GM23338 (cell line): ENCODE measurements around the gene TCF3. TPM values are rescaled to one million over a fixed set of nuclear protein-coding genes. Genes with fewer than 3 reads are reported as not detected.

Source experiments
- ATAC-seq: fragments of 200-7000 bp; cut with Tn5 transposase; 3 replicates; pipeline ENCODE4 v1.9.1; 2020
- DNase-seq: peaks from one replicate; pipeline ENCODE4 v3.0.0-alpha.2; 2015; ENCODE audit warnings: low spot score
- H2AFZ ChIP-seq: fragments of 200-600 bp; sonication (generic); 2 replicates; pipeline ENCODE4 v1.8.0; 2016; ENCODE audit warnings: antibody characterized with exemption, mild to moderate bottlenecking, moderate library complexity
- H3F3A ChIP-seq: fragments of 200-600 bp; sonication (generic); replicated peaks from 2 replicates; pipeline ENCODE4 v1.8.0; 2017; ENCODE audit warnings: antibody characterized with exemption, mixed run types, low read depth
- H3K27ac ChIP-seq: fragments of 200-600 bp; sonication (generic); 2 replicates; pipeline ENCODE4 v1.6.1; 2016; ENCODE audit warnings: low read depth
- H3K27me3 ChIP-seq: fragments of 200-600 bp; sonication (generic); 2 replicates; pipeline ENCODE4 v1.8.0; 2016; ENCODE audit warnings: mild to moderate bottlenecking, mixed run types, moderate library complexity; ENCODE audit not compliant: insufficient read depth
- H3K36me3 ChIP-seq: fragments of 200-600 bp; sonication (generic); 2 replicates; pipeline ENCODE4 v1.8.0; 2016; ENCODE audit warnings: mild to moderate bottlenecking; ENCODE audit not compliant: insufficient read depth
- H3K4me1 ChIP-seq: fragments of 200-600 bp; sonication (generic); 2 replicates; pipeline ENCODE4 v1.8.0; 2016; ENCODE audit warnings: mild to moderate bottlenecking, moderate library complexity; ENCODE audit not compliant: insufficient read depth
- H3K4me2 ChIP-seq: fragments of 200-600 bp; sonication (generic); 2 replicates; pipeline ENCODE4 v1.7.1; 2017; ENCODE audit warnings: mixed run types
- H3K4me3 ChIP-seq: fragments of 200-600 bp; sonication (generic); 2 replicates; pipeline ENCODE4 v1.6.1; 2016; ENCODE audit warnings: mixed run types
- H3K79me2 ChIP-seq: fragments of 200-600 bp; sonication (generic); replicated peaks from 2 replicates; pipeline ENCODE4 v1.8.0; 2017; ENCODE audit warnings: mild to moderate bottlenecking; ENCODE audit not compliant: insufficient read depth
- H3K9me2 ChIP-seq: fragments of 200-600 bp; sonication (generic); 2 replicates; pipeline ENCODE4 v1.8.0; 2017; ENCODE audit not compliant: insufficient read depth
- H4K20me1 ChIP-seq: fragments of 200-600 bp; sonication (generic); replicated peaks from 2 replicates; pipeline ENCODE4 v1.8.0; 2017; ENCODE audit warnings: mild to moderate bottlenecking; ENCODE audit not compliant: insufficient read depth
- H3K27ac Mint-ChIP-seq: 2 replicates; pipeline ENCODE4 v1.8.0; 2020; ENCODE audit warnings: inconsistent platforms, mild to moderate bottlenecking, moderate library complexity, mixed read lengths
- H3K27me3 Mint-ChIP-seq: 3 replicates; pipeline ENCODE4 v1.8.0; 2022; ENCODE audit warnings: low read depth, mild to moderate bottlenecking, moderate library complexity, mixed read lengths, inconsistent platforms; ENCODE audit not compliant: insufficient read depth, poor library complexity
- H3K36me3 Mint-ChIP-seq: 3 replicates; pipeline ENCODE4 v1.8.0; 2021; ENCODE audit warnings: low read depth, mild to moderate bottlenecking, inconsistent platforms, moderate library complexity, mixed read lengths
- H3K4me1 Mint-ChIP-seq: 3 replicates; pipeline ENCODE4 v1.8.0; 2020; ENCODE audit warnings: mild to moderate bottlenecking, inconsistent platforms, mixed read lengths
- H3K4me3 Mint-ChIP-seq: 3 replicates; pipeline ENCODE4 v1.8.0; 2021; ENCODE audit warnings: moderate library complexity, mild to moderate bottlenecking, inconsistent platforms, mixed read lengths
- H3K9me3 Mint-ChIP-seq: 3 replicates; pipeline ENCODE4 v1.8.0; 2020; ENCODE audit warnings: moderate library complexity, mild to moderate bottlenecking, inconsistent platforms, mixed read lengths
- CREB1 ChIP-seq: fragments of 250-450 bp; sonication (Bioruptor Pico); IDR thresholded peaks from 2 replicates; pipeline ENCODE4 v1.5.0; 2020; ENCODE audit warnings: low read depth, mild to moderate bottlenecking, moderate library complexity
- EZH2 ChIP-seq: fragments of 200-600 bp; sonication (generic); IDR thresholded peaks from one replicate; pipeline ENCODE4 v1.8.0; 2017; ENCODE audit warnings: antibody characterized with exemption, mild to moderate bottlenecking, low read depth; ENCODE audit not compliant: unreplicated experiment
- EZH2phosphoT487 ChIP-seq: fragments of 200-600 bp; sonication (generic); IDR thresholded peaks from one replicate; pipeline ENCODE4 v1.8.1; 2018; ENCODE audit warnings: antibody characterized with exemption; ENCODE audit not compliant: unreplicated experiment
- NANOG ChIP-seq: IDR thresholded peaks from 2 replicates; pipeline ENCODE4 v1.6.1; 2016; ENCODE audit warnings: antibody characterized with exemption, borderline replicate concordance
- POLR2AphosphoS5 ChIP-seq: IDR thresholded peaks from 2 replicates; pipeline ENCODE4 v1.6.1; 2016; ENCODE audit warnings: antibody characterized with exemption, low read depth
- STAT1 ChIP-seq: IDR thresholded peaks from one replicate; pipeline ENCODE4 v1.6.1; 2016; ENCODE audit warnings: antibody characterized with exemption; ENCODE audit not compliant: unreplicated experiment
- polyA plus RNA-seq: library from polyadenylated mRNA; unstranded; fragments of >200 nt; fragmentation: Nextera tagmentation; extraction: Ambion mirVana; gene quantifications from 2 replicates; pipeline ENCODE4 v1.2.1, GENCODE V29; 2016
- total RNA-seq: library from RNA; depleted of rRNA; stranded (reverse); fragments of >200 nt; shearing (Covaris generic); gene quantifications from 2 replicates; pipeline ENCODE4 v1.2.3, GENCODE V29; 2014
- TF ChIP-seq, protein P1 (sequence below): IDR thresholded peaks from one replicate; pipeline ENCODE4 v1.6.1; 2018; ENCODE audit warnings: antibody characterized with exemption; ENCODE audit not compliant: unreplicated experiment
- TF ChIP-seq, protein P2 (sequence below), 2 experiments: fragments of 200-600 bp in 1 of 2; sonication (generic) in 1 of 2; conservative IDR thresholded peaks; 2 replicates each; pipeline versions ENCODE4 v1.5.1 to v1.6.1; 2016 to 2017; ENCODE audit warnings: antibody characterized with exemption in 2 of 2, low read depth in 2 of 2, mild to moderate bottlenecking in 2 of 2, moderate library complexity in 1 of 2
- TF ChIP-seq, protein P3 (sequence below): IDR thresholded peaks from 2 replicates; pipeline ENCODE4 v1.6.1; 2016; ENCODE audit warnings: antibody characterized with exemption
- TF ChIP-seq, protein P4 (sequence below): fragments of 250-450 bp; sonication (Bioruptor Pico); IDR thresholded peaks from 2 replicates; pipeline ENCODE4 v1.5.0; 2020; ENCODE audit warnings: mild to moderate bottlenecking, moderate library complexity

Gene TCF3
- total and polyA plus RNA-seq, 2 experiments from 2014 or later: 166 to 383 TPM

DNA sequence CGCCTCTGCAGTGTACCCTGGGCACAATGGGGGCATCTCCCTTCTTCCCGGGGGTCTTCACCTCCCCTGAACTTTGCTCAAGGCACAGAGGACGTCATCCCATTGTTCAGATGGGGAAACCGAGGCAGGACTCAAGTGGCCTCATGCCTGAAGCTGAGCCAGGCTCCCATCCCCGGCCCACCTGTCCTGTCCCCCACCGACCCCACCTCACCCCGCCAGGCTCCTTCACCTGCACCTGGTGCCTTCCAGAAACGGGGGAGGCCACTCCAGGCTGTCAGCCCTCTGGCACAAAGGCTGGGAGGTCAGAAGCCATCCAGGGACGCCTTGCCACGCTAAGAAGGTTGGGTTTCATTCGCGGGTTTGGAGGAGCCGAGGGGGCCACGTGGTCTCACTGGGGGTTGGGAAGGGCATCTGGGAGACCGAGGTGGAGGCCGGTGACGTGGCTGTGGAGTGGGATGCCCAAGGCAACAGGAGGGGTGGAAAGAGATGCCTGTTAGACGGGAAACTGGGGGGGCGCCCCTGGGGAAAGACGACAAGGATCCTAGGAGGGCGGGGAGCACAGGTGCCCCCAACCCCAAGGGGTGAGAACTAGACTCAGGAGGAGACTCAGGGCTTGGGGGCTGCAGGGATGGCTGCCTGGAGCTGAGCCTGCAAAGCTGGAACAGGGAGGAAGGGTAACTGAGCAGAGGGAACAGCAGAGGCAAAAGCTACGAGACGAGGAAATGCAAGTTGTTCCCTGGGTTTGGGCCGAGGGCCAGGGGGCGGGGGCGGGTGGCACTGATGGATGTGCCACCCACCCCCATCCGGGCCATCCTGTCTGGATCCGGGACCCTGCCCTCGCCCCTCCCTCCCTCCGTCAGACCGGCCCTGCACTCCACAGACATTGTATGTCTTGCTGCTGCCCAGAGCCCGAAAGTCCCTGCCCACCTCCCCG lies 6.0 kb upstream of the TCF3 start:
- Histone ChIP-seq H2AFZ (no peak overlapping the region), H3F3A (no peaks in the 10 kb centered on the region), H3K4me3 (no peak overlapping the region), H3K27ac (no peak overlapping the region), H3K4me2 (no peak overlapping the region), H3K27me3 (no peaks in the 10 kb centered on the region), H3K79me2 (no peaks in the 10 kb centered on the region), H4K20me1 (no peaks in the 10 kb centered on the region), H3K4me1 (no peaks in the 10 kb centered on the region), H3K36me3 (no peaks in the 10 kb centered on the region), H3K9me2 (no peaks in the 10 kb centered on the region)
- H3K36me3 Mint-ChIP-seq: peaks cover 3% of the 10 kb centered on the region; the same call in 1 of the 3 replicates
- peaks cover 20% of the 10 kb centered on the region for H3K27me3 Mint-ChIP-seq
- H3K9me3 Mint-ChIP-seq: peaks cover 8% of the 10 kb centered on the region; the same call in 2 of the 3 replicates
- TF ChIP-seq, protein P1, sequence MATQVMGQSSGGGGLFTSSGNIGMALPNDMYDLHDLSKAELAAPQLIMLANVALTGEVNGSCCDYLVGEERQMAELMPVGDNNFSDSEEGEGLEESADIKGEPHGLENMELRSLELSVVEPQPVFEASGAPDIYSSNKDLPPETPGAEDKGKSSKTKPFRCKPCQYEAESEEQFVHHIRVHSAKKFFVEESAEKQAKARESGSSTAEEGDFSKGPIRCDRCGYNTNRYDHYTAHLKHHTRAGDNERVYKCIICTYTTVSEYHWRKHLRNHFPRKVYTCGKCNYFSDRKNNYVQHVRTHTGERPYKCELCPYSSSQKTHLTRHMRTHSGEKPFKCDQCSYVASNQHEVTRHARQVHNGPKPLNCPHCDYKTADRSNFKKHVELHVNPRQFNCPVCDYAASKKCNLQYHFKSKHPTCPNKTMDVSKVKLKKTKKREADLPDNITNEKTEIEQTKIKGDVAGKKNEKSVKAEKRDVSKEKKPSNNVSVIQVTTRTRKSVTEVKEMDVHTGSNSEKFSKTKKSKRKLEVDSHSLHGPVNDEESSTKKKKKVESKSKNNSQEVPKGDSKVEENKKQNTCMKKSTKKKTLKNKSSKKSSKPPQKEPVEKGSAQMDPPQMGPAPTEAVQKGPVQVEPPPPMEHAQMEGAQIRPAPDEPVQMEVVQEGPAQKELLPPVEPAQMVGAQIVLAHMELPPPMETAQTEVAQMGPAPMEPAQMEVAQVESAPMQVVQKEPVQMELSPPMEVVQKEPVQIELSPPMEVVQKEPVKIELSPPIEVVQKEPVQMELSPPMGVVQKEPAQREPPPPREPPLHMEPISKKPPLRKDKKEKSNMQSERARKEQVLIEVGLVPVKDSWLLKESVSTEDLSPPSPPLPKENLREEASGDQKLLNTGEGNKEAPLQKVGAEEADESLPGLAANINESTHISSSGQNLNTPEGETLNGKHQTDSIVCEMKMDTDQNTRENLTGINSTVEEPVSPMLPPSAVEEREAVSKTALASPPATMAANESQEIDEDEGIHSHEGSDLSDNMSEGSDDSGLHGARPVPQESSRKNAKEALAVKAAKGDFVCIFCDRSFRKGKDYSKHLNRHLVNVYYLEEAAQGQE: no peak
- TF ChIP-seq CREB1 (CRISPR knock-in tag) (no peak), NANOG (no peak), POLR2AphosphoS5 (no peak), EZH2 (no peak), EZH2phosphoT487 (no peak), STAT1 (no peak)
- TF ChIP-seq, protein P2, sequence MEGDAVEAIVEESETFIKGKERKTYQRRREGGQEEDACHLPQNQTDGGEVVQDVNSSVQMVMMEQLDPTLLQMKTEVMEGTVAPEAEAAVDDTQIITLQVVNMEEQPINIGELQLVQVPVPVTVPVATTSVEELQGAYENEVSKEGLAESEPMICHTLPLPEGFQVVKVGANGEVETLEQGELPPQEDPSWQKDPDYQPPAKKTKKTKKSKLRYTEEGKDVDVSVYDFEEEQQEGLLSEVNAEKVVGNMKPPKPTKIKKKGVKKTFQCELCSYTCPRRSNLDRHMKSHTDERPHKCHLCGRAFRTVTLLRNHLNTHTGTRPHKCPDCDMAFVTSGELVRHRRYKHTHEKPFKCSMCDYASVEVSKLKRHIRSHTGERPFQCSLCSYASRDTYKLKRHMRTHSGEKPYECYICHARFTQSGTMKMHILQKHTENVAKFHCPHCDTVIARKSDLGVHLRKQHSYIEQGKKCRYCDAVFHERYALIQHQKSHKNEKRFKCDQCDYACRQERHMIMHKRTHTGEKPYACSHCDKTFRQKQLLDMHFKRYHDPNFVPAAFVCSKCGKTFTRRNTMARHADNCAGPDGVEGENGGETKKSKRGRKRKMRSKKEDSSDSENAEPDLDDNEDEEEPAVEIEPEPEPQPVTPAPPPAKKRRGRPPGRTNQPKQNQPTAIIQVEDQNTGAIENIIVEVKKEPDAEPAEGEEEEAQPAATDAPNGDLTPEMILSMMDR (conservative IDR thresholded peaks at IDR 0.05; ENCODE audit: low read depth in 2 of 2): no peak
- TF ChIP-seq, protein P3, sequence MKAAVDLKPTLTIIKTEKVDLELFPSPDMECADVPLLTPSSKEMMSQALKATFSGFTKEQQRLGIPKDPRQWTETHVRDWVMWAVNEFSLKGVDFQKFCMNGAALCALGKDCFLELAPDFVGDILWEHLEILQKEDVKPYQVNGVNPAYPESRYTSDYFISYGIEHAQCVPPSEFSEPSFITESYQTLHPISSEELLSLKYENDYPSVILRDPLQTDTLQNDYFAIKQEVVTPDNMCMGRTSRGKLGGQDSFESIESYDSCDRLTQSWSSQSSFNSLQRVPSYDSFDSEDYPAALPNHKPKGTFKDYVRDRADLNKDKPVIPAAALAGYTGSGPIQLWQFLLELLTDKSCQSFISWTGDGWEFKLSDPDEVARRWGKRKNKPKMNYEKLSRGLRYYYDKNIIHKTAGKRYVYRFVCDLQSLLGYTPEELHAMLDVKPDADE: no peak
- TF ChIP-seq, protein P4, sequence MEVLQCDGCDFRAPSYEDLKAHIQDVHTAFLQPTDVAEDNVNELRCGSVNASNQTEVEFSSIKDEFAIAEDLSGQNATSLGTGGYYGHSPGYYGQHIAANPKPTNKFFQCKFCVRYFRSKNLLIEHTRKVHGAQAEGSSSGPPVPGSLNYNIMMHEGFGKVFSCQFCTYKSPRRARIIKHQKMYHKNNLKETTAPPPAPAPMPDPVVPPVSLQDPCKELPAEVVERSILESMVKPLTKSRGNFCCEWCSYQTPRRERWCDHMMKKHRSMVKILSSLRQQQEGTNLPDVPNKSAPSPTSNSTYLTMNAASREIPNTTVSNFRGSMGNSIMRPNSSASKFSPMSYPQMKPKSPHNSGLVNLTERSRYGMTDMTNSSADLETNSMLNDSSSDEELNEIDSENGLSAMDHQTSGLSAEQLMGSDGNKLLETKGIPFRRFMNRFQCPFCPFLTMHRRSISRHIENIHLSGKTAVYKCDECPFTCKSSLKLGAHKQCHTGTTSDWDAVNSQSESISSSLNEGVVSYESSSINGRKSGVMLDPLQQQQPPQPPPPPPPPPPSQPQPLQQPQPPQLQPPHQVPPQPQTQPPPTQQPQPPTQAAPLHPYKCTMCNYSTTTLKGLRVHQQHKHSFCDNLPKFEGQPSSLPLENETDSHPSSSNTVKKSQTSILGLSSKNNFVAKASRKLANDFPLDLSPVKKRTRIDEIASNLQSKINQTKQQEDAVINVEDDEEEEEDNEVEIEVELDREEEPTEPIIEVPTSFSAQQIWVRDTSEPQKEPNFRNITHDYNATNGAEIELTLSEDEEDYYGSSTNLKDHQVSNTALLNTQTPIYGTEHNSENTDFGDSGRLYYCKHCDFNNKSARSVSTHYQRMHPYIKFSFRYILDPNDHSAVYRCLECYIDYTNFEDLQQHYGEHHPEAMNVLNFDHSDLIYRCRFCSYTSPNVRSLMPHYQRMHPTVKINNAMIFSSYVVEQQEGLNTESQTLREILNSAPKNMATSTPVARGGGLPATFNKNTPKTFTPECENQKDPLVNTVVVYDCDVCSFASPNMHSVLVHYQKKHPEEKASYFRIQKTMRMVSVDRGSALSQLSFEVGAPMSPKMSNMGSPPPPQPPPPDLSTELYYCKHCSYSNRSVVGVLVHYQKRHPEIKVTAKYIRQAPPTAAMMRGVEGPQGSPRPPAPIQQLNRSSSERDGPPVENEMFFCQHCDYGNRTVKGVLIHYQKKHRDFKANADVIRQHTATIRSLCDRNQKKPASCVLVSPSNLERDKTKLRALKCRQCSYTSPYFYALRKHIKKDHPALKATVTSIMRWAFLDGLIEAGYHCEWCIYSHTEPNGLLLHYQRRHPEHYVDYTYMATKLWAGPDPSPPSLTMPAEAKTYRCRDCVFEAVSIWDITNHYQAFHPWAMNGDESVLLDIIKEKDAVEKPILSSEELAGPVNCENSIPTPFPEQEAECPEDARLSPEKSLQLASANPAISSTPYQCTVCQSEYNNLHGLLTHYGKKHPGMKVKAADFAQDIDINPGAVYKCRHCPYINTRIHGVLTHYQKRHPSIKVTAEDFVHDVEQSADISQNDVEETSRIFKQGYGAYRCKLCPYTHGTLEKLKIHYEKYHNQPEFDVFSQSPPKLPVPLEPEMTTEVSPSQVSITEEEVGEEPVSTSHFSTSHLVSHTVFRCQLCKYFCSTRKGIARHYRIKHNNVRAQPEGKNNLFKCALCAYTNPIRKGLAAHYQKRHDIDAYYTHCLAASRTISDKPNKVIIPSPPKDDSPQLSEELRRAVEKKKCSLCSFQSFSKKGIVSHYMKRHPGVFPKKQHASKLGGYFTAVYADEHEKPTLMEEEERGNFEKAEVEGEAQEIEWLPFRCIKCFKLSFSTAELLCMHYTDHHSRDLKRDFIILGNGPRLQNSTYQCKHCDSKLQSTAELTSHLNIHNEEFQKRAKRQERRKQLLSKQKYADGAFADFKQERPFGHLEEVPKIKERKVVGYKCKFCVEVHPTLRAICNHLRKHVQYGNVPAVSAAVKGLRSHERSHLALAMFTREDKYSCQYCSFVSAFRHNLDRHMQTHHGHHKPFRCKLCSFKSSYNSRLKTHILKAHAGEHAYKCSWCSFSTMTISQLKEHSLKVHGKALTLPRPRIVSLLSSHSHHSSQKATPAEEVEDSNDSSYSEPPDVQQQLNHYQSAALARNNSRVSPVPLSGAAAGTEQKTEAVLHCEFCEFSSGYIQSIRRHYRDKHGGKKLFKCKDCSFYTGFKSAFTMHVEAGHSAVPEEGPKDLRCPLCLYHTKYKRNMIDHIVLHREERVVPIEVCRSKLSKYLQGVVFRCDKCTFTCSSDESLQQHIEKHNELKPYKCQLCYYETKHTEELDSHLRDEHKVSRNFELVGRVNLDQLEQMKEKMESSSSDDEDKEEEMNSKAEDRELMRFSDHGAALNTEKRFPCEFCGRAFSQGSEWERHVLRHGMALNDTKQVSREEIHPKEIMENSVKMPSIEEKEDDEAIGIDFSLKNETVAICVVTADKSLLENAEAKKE (CRISPR knock-in tag): no peak
- DNase-seq (no peak), ATAC-seq (no peak)
- H3K27ac Mint-ChIP-seq: no peak overlapping the region
- peaks cover 3% of the 10 kb centered on the region; the same call in 1 of the 3 replicates for H3K4me1 Mint-ChIP-seq
- no peak overlapping the region for H3K4me3 Mint-ChIP-seq
